ENCODE measurements around the gene TEX14. TPM values are rescaled to one million over a fixed set of nuclear protein-coding genes. Genes with fewer than 3 reads are reported as not detected.

The TEX14 gene
- total and polyA plus RNA-seq, 9 donors: 0.11 to 1.0 (median 0.34) TPM

- no peaks in the 10 kb centered on the region for H3K27me3 ChIP-seq
- no peak overlapping the region for H3K4me3 ChIP-seq
- 14 to 22% (median 16%) methylated on average over 6 of the region's 6 CpGs for WGBS, 3 donors
- TF ChIP-seq EP300 (IDR thresholded peaks at IDR 0.05): no peak
- no peak for TF ChIP-seq POLR2A (IDR thresholded peaks at IDR 0.05)
- TF ChIP-seq, protein P1, sequence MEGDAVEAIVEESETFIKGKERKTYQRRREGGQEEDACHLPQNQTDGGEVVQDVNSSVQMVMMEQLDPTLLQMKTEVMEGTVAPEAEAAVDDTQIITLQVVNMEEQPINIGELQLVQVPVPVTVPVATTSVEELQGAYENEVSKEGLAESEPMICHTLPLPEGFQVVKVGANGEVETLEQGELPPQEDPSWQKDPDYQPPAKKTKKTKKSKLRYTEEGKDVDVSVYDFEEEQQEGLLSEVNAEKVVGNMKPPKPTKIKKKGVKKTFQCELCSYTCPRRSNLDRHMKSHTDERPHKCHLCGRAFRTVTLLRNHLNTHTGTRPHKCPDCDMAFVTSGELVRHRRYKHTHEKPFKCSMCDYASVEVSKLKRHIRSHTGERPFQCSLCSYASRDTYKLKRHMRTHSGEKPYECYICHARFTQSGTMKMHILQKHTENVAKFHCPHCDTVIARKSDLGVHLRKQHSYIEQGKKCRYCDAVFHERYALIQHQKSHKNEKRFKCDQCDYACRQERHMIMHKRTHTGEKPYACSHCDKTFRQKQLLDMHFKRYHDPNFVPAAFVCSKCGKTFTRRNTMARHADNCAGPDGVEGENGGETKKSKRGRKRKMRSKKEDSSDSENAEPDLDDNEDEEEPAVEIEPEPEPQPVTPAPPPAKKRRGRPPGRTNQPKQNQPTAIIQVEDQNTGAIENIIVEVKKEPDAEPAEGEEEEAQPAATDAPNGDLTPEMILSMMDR (IDR thresholded peaks at IDR 0.05): no peak
- intact Hi-C loops (cut with DNase I): no loop called here
- no peak overlapping the region for H3K27ac ChIP-seq
- H3K9me3 ChIP-seq: no peaks in the 10 kb centered on the region
- no peak for DNase-seq
- no peaks in the 10 kb centered on the region for H3K36me3 ChIP-seq
- peaks cover 3% of the 10 kb centered on the region for H3K4me1 ChIP-seq (ENCODE audit: insufficient read depth)
Observed at GRCh38 chr17:58538811-58539409, 152.9 kb downstream of the TEX14 start.

GRCh38 chr17:58537266-58537665, 154.6 kb downstream of the TEX14 start:
- H3K4me1 ChIP-seq (ENCODE audit: insufficient read depth): peaks cover 3% of the 10 kb centered on the region
- no peak overlapping the region for H3K4me3 ChIP-seq
- no peaks in the 10 kb centered on the region for H3K27me3 ChIP-seq
- no peaks in the 10 kb centered on the region for H3K9me3 ChIP-seq
- H3K27ac ChIP-seq: no peak overlapping the region
- DNase-seq: no peak
- no peaks in the 10 kb centered on the region for H3K36me3 ChIP-seq
- WGBS, 3 donors: 67 to 80% (median 69%) methylated on average over 4 of the region's 4 CpGs
- intact Hi-C loops (cut with DNase I): no loop called here
- TF ChIP-seq EP300 (IDR thresholded peaks at IDR 0.05): no peak
- TF ChIP-seq, protein P1 (IDR thresholded peaks at IDR 0.05): no peak
- no peak for TF ChIP-seq POLR2A (IDR thresholded peaks at IDR 0.05)

DNA sequence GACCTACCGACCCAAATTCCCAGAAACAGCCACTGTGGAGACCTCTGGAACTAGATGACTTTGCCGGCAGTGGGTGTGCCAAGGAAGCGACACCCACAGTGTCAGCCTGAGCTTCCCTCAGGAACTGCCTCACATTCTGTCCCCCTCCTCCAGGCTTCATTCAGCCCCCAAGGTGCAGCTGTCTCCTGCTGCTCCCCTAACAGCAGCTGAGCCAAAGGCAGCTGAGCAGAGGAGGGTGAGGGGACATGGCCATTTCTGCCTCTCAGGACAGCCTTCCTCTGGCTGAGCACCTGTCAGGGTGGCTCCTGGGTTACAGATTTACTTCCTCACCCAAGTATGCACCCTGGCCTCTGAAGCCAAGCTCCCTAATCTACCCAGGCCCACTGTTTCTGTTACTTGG, 155.3 kb downstream of the TEX14 start:
- 73 to 79% (median 73%) methylated on average over 3 of the region's 3 CpGs for WGBS, 3 donors
- H3K27ac ChIP-seq: no peak overlapping the region
- H3K27me3 ChIP-seq: no peaks in the 10 kb centered on the region
- no peaks in the 10 kb centered on the region for H3K9me3 ChIP-seq
- no peak for TF ChIP-seq EP300 (IDR thresholded peaks at IDR 0.05)
- TF ChIP-seq POLR2A (IDR thresholded peaks at IDR 0.05): no peak
- TF ChIP-seq, protein P1 (IDR thresholded peaks at IDR 0.05): no peak
- H3K4me3 ChIP-seq: no peak overlapping the region
- H3K4me1 ChIP-seq (ENCODE audit: insufficient read depth): peaks cover 3% of the 10 kb centered on the region
- no peaks in the 10 kb centered on the region for H3K36me3 ChIP-seq
- DNase-seq: no peak
- intact Hi-C loops (cut with DNase I): no loop called here

DNA sequence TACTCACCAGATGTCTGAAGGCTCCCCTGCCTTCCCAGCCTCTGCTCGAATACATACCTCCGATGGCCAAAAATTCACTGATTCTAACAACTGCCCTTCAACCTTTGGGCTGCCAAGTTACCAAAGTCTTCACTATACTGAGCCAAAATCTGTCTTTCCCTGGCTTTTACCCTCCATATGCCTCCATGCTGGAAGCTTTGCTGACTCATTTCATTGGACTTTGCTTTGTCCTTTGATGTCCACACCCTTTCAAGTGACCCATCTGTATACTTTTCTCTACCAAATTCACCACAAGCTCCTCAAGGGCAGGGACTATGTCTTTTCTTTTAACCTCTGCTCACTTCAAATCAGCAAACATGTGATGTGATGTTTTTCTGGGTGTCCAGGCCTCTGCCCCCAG, 156.4 kb downstream of the TEX14 start:
- Histone ChIP-seq H3K27ac (no peak overlapping the region), H3K4me1 (ENCODE audit: insufficient read depth) (peaks cover 3% of the 10 kb centered on the region), H3K36me3 (no peaks in the 10 kb centered on the region), H3K4me3 (no peak overlapping the region), H3K9me3 (no peaks in the 10 kb centered on the region), H3K27me3 (no peaks in the 10 kb centered on the region)
- TF ChIP-seq, protein P1 (IDR thresholded peaks at IDR 0.05): no peak
- TF ChIP-seq EP300 (IDR thresholded peaks at IDR 0.05): no peak
- no peak for TF ChIP-seq POLR2A (IDR thresholded peaks at IDR 0.05)
- no peak for DNase-seq
- intact Hi-C loops (cut with DNase I): no loop called here
- WGBS, 3 donors: 71 to 80% (median 78%) methylated on average over 2 of the region's 2 CpGs

Data from ovary (tissue), 9 donors.